Inferior parietal cortex (tissue), 1 donor: ENCODE measurements around the gene ADGRG7.
A peak's percentile ranks its signal among the peaks of the same experiment; 100 is the strongest.

Experiments used
- DNase-seq: peaks from one replicate; pipeline ENCODE4 v3.0.0-alpha.2; 2016; ENCODE audit errors: extremely low spot score

Gene ADGRG7

GRCh38 chr3:100602506-100603444, 6.6 kb upstream of the ADGRG7 start:
- DNase-seq: no peak

- no peak for DNase-seq
Observed at GRCh38 chr3:100603469-100603868, 5.9 kb upstream of the ADGRG7 start.

- DNase-seq: no peak
Observed at GRCh38 chr3:100605358-100605757, 4.0 kb upstream of the ADGRG7 start.

- DNase-seq: no peak
Observed at GRCh38 chr3:100606894-100607512, 2.4 kb upstream of the ADGRG7 start.

- no peak for DNase-seq
Observed at GRCh38 chr3:100609963-100610362, 562 bp downstream of the ADGRG7 start.

DNA sequence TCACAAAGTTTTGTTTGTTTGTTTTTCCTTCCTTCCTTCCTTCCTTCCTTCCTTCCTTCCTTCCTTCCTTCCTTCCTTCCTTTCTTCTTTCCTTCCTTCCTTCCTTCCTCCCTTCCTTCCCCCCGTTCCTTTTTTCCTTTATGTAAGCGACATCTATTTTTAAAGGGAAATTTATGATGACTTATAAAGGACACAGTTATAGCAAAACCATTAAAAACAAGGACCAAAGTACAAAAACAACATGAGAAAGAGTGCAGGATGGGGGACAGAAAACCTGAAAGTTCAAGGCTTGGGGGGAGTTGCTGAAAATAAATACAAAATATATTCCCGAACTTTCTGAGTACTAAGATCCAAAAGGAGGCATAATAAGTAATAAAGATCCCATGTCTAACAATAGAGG, 1.8 kb downstream of the ADGRG7 start:
- DNase-seq: no peak

GRCh38 chr3:100613721-100614390, 4.5 kb downstream of the ADGRG7 start:
- DNase-seq: no peak

DNA sequence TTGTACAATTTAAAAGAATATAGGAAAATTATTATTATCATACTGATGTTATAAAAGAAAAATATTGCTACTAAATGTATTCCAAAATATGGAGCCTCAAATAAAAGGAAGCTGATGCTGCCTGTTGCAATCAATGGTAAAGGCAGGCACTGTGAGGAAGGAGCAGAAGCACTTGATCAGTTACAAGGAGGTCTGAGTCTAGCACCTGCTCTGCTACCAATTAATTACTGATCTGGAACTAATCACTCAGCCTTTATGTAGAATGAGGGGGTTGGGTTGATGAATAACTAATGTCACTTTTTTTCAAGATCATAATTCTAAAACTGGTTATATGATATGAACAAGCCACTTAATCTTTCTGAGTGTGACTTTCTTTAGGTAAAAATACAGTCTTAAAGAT, 5.5 kb downstream of the ADGRG7 start:
- no peak for DNase-seq

DNA sequence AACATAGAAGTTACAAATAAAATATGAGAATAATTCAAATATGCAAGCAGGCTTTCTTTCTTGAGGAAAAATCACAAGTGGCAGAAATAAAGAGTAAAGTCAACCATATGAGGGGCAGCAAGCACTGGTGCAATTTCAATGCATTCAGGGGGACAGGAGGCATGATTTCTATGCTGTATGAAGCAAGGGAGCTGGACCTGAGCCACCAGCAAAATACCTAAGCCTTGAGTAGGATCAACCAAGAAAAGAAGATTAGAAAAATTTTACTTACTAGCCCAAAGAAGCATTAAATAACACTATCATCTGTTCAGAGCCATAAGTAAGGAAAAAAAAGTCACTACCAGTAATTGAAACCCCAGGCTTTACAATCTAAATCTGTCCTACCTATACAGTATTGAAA, 6.3 kb downstream of the ADGRG7 start:
- DNase-seq: no peak

GRCh38 chr3:100621251-100621650, 11.8 kb downstream of the ADGRG7 start:
- no peak for DNase-seq

DNA sequence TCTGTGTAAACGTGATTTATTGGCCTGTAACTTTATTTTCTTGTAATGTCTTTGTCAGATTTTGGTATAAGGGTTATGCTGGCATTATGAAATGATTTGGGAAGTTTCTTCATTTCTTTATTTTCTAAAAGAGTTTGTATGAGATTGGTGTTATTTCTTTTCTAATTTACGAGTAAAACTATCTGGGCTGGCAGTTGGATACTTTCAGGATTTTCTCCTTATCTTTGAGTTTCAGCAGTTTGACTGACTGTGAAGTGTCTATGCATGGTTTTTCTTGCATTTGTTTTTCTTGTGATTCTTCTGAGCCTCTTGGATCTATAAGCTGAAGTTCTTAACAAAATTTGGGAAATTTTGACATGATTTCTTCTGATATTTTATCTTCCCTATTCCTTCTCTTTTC, 18.1 kb downstream of the ADGRG7 start:
- no peak for DNase-seq

GRCh38 chr3:100629421-100630127, 20.2 kb downstream of the ADGRG7 start:
- no peak for DNase-seq

DNA sequence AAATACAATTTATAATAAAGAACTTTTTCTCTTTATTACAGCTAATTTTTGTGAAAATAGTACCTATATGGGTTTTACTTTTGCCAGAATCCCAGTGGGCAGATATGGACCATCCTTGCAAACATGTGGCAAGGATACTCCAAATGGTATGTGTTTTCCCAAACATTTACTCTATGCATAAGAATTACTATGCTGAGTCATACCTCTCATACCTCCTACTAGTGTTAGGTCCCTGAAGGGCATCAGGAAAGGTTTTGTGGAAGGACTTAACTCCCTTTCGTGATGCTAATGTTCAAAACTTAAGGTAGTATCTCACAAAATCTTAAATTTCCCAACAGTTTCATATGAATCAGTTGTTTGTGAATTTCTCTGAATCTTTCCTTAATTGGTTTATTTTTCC, 21.3 kb downstream of the ADGRG7 start:
- no peak for DNase-seq

DNA sequence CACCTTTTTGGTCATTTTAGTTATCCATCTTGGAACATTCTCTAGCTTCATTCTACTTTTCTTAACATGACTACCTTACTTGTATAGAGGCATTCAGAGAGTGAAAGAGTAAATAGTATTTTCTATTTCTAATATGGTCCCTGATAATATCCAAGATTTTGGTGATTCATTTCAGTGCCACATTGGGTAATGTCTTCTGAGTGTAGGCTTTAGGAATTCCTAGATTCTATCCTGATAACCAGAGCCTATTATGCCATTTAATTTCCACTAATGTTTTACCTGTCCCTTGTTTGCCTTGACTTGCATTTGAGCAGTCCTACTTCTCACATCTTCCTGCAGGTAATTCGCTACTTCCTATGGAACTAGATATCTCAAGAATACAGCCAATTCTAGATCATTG, 21.8 kb downstream of the ADGRG7 start:
- no peak for DNase-seq

DNA sequence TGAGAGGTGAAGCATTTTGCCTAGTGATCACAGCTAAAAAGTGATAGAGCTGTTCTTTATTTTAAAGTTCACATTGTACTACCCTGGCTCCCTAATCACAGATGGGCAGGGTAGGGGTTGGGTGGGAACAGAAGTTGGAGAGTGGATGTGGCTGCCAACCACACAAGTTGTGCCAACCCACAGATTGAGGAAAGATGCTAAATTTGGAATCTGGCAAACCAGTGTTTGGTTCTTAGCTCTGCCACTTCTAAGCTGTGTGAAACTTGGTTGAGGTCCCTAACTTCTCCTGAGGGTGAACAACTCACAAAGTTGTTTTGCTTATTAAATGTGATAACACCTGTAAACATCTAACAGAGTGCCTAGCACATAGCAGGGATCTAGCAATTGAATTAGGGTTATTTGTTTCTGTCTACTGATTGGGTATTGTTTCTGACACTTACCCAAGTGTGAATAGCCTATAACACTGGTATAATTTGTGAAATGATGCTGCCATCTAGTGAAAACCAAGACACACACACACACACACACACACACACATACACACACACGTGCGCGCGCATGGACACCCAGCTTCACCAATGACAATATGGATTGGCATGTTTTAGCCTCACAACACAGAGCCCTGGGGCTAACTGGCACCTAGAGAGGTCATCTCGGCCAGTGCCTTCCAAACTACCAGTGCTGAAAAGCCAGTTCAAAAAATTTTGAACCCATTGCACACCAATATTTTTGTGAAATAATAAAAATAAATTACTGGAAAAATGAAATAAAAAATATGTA, 25.3 kb downstream of the ADGRG7 start:
- no peak for DNase-seq

- DNase-seq: no peak
Observed at GRCh38 chr3:100635273-100635701, 25.9 kb downstream of the ADGRG7 start.

- DNase-seq: peak; percentile 6
Observed at GRCh38 chr3:100637197-100637631, 27.8 kb downstream of the ADGRG7 start.

DNA sequence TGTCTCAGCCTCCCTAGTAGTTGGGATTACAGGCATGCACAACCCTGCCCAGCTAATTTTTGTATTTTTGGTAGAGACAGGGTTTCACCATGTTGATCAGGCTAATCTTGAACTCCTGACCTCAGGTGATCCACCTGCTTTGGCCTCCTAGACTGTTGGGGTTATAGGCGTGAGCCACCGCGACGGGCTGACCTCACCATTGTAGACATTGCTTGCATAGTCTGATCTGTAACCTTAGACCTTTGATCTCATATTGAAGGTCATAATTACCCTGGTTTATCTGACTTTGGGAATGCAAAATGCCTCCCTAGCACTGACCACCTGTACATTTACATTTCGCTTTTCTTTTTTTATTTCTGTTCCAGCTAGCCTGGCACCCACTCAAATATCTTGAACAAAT, 31.2 kb downstream of the ADGRG7 start:
- no peak for DNase-seq

DNA sequence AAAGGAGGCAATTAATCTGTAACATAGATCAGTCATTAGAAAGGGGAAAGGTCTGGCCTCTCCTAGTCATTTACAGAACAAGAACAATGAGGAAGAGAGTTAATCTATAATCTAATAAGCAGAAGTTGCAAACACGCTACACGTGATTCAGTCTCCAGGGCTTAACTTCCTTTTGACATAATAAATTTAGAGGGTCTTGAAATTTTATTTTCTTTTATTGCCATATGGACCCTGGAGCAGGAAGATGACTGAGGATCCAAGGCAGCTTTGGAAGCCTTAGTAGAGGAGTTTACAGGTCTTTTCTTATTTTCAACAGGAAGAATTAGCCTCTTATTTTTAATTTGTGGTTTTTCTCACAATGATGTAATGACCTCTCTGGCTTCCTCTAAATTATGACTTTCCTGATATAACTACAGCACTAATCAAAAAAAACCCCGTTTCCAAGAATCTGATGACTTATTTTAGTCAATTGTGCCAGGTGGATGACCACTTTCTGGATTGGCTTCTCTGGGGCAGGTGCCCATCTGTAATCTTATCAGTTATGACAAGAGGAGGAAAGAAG, 32.2 kb downstream of the ADGRG7 start:
- no peak for DNase-seq

- no peak for DNase-seq
Observed at GRCh38 chr3:100645913-100646312, 36.5 kb downstream of the ADGRG7 start.

GRCh38 chr3:100647171-100647570, 37.8 kb downstream of the ADGRG7 start:
- DNase-seq: no peak
